GM03348 (cell line): ENCODE results near the gene BBS9.

Source experiments
- DNase-seq: peaks from one replicate; pipeline ENCODE4 v3.0.0; 2012; ENCODE audit warnings: low spot score

BBS9 gene

DNA sequence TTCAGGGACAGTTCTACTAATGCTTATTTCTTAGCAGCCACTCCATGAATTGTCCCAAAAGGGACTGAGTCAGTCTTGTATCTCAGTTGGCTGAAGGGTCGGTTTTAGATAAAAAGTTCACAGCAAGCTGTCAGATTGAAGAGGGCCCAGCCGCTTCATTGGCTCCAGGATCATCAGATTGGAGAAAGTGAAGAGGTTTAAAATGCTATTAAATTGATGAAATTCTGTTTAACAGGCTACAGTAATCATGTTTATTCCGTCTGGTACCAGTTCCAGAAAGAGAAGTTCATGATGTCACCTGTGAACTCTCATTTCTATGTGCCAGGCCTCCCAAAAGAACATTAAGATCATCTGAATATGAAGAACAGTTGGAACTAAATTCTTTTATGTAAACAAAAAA, 481.6 kb downstream of the BBS9 start:
- DNase-seq, result no peak

DNA sequence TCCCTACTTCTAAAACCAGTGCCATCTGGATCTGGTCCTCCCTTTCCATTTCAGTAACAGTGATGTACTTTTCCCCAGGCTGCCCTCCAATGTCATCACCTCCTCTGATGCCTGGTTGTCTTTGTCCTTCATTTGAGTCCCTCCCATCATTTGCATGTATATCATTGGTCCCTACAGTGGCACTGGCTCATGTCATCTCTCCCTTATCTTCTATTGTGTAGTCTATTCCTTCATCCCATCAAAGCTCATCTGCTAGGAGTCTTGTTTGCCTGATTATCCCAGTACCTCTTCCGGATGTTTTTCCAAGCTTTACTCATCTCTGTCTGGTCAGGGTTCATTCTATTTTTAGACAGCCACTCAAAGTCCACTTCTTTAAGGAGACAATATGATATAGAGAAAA, 483.1 kb downstream of the BBS9 start:
- DNase-seq, result no peak

DNA sequence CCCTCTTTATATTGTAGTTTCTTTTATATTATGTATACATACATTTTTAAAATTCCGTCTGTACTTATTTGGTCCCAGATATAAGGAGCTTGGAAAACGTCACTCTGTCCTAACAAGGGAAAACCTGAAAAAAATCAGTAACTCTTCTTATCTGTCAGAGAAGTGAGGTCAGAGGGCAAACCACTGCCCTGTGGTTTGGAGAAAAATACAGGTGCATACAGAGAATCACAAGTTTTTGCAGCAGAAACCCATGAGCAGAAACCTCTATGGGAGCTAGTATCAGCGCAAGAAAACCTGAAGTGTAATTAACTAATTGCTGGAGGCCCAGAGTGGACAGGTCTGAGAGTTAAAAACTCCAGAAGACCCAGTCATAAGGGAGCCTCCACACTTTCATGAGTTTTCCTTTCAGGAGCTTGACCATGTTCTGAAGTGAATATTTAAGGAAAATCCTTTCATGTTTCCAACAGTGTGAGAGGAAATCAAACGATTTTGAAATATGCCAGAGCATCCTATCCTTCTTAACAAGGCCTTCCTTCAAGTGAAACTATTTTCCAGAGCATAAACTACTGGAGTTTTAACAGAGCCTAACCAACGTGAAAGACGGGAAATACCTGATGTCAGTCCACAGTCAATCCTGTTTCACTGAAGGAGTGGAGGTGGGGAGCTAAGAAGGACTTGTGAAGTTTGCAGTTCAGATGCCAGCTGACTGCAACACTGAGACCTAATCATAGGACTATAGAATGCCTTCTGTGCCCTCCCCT, 485.2 kb downstream of the BBS9 start:
- DNase-seq, result no peak

DNA sequence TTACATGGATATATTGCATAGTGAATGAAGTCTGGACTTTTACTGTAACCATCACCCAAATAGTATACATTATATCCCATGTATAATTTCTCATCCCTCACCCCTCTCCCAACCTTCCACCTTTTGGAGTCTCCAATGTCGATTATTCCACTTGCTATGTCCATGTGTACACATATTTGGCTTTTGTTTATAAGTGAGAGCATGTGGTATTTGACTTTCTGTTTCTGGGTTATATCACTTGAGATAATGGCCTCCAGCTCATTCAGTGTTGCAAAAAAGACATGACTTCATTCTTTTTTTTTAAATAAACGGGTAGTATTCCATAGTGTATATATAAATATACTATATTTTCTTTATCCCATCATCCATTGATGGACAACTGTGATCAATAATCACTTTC, 487.4 kb downstream of the BBS9 start:
- no peak for DNase-seq

DNA sequence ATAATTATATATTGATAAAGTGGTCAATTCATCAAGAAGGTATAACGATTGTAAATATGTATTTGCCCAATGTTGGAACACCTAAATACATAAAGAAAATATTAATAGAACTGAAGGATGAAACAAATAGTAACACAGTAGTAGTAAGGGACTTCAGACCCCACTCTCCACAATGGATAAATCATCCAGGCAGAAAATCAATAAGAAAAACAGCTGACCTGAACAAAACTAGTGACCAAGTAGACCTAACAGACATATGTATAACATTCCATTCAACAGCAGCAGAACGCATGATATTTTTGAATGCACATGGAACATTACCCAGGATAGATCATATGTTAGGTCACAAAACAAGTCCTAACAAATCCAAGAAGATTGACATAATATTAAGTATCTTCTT, 489.9 kb downstream of the BBS9 start:
- no peak for DNase-seq

DNA sequence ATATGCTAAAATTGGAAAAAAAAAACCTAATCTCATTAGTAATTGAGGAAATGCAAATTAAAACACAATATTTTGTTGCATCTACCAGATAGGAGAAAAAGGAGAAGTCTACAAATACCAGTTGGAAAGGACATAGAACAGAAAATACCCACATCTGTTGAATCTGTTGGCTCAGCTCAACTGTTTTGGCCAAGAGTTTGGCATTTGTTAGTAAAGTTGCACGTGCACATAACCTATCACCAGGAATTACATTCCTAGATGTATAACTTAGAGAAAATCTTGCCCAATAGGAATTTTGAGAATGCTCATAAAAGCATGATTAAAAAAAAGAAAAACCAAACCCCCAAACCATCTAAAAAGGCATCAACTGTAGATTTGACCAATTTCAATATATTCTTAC, 493.9 kb downstream of the BBS9 start:
- DNase-seq, result no peak

DNA sequence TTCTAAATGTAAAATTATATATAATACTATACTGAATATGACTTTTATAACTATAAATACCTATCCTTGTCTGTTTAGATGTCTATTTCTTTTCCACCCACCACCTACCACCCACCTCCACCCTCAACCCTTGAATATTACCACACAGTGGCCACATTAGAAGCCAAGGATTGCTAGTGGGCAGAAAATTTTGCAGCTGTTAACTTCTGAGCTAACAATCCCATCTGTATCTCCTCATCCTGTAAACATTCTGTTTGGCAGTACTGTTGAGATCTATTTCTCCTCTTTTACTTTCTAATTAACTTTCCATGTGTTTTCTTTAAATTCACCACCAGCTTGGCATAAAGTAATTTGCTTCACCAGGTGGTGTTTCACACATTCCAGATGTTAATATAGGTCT, 494.9 kb downstream of the BBS9 start:
- DNase-seq, result no peak

DNA sequence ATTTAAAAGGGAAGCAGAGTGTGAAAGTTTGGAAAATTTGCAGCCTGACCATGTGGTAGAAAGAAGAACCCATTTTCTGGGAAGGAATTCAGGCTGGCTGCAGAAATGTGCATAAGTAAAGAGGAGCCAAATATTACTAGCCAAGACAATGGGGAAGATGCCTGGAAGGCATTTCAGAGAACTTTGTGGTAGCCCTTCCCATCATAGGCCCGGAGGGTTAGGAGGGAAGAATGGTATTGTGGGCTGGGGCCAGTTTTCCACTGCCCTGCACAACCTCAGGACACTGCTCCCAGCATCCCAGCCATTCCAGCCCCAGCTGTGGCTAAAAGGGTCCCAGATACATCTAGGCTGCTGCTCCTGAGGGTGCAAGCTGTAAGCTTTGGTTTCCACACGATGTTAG, 497.5 kb downstream of the BBS9 start:
- DNase-seq, result no peak

DNA sequence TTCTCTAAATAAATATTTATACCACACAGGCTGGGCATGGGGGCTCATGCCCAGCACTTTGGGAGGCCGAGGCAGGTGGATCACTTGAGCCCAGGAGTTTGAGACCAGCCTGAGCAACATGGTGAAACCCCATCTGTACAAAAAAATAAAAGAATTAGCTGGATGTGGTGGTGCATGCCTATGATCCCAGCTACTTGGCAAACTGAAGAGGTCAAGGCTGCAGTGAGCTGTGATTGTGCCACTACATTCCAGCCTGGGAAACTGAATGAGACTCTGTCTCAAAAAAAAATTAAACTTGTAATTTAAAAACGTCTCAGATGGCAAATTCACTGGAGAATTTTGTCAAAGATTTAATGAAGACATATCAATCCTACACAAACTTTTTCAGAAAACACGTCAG, 498.4 kb downstream of the BBS9 start:
- DNase-seq, result no peak

DNA sequence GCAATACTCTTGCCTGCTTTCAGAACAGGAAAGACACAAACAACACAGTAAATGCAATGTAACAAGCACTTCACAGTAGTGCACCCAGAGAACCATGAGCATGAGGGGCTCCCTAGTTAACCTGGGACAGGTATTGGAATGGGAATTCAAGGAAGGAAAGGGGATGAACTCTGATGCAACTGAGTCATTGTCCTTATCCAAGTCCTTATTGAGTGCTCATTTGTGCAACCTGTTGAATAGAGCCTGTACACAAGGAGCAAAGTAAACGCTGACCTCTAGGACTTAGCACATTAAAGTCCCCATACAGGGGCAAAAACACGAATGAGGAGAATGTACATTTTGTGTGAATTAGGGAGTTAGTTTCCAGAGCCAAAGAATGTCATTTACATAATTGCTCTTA, 499.5 kb downstream of the BBS9 start:
- no peak for DNase-seq

DNA sequence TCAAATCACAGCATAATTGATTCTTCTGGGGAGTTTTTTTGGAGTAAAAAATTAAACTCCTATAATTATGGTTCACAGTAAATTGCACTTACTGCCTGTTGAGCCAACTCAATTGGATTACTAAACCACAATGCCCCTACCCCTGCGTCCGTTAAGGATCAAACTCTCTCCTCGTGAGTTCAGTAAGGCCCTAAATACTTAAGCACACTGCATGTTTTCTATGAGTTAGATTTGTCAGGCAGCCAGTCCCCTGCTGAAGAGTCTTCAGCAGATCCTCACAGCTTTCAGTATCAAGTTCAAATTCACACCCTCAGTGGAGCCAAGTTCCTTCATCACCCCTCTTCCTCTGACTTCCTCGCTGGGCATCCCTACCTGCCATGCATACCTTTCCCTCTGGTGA, 501.0 kb downstream of the BBS9 start:
- no peak for DNase-seq

DNA sequence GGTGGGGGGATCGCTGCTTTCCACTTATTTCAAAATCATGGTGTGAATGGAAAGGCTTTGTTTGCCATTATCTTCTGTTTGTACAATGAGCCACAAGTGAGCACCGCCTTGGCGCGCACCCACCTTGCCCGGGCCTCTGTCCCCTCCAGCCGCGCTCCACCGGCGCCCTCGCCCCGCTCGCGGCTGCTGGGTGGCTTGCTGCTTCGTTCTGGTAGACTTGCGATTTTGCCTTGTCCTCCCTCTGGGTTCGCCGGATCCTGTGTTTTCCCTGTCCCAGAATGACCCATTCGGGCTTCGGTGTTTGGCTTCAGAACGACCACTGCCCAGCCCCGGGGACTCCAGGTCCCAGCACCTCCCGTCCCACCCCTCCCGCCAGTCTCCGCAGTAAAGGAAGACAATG, 503.0 kb downstream of the BBS9 start:
- no peak for DNase-seq

DNA sequence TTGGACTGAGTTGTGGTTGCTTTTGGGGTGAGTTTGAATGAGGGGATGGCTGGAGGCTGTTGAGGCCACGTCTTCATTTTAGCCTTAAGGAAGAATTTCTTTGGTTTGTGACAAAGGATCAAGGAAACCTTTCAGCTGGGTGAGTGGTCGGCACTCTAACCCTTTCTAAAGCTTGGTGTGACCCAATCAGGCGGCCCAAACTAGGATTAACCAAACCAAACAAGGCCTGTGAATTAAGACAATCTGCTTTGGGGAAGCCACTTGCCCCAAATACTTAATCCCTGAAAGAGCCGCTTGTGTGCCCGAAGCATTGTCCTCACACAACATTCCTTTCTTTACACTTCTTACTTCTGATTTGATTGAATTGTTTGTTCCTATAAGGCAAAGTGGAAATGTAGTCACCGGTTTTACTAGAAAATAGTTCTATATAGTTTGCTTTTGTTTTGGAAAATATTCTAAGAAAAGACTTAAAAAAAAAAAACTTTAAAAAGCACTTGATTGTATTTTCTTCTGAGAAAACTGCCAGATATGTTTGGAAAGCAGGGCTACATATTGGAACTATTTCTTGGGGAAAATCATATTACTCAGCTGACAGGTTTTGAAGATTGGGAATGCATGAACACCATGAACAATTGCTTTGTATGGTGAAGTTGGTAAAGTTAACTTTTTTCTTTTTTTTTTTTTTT, 503.6 kb downstream of the BBS9 start:
- DNase-seq, result no peak

DNA sequence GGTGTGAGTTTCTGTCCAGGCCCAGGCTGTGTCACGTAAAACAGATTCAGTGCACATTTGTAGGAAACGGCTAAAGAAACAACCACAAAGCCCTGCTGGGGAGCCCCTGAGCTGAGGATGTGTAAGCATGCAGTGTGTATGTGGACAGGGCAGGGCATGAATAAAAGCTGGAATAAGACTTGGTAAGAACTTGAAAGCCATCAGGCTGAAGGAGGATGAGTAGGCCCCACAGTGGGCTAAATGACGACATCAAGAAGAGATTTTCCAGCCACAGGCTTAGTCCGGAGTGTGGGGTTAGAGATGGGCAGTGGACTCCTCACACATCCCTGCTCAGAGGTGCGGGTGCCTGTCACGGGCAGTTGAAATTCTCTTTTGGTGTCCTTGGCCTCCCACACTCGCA, 505.2 kb downstream of the BBS9 start:
- no peak for DNase-seq

DNA sequence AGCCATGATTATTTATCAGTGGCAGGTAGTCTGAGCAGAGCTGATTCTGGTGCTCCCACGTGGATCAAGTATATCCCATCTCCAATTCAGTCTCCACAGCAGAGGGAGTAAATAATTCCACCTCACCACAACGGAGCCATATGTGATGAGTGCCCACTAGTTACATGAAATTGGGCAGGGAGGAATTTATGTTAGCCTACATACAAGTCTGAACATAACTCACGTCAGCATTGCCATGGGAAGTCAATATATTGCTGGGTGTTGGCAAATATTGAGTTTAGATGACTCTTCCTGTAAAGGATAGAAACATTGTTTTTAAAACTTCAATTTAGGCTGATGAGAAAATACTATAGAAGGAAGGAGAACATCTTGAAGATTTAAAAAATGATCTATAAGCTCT, 507.0 kb downstream of the BBS9 start:
- no peak for DNase-seq

DNA sequence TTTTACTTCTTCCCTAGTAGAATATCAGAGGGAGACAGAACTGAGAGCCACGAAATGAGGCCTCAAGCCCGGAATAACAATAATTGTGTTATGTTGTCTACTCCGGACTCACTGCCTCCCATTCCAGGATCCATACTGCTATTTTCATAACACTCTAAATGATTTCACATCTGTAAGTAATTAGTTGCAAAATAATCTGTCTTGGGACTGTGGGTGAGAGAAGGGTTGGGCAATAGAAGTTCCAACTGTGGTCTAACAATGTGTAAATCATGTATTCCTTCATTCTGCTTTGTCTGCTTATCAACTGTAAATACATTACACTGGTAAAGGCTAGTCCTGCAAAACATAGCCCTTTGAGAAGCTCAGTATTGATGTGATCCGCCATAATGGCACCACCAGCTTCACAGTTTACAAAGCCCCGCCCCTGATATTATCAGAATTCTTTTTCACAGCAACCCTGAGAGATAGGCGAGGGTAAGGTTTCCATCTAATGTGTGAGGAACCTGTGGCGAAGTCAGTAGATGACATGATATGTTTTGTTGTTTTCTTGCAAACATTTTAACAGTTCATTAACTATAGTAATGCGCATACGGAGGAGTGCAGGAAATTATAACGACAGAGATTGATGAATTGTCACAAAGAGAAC, 510.3 kb downstream of the BBS9 start:
- DNase-seq, result peak; percentile 68

DNA sequence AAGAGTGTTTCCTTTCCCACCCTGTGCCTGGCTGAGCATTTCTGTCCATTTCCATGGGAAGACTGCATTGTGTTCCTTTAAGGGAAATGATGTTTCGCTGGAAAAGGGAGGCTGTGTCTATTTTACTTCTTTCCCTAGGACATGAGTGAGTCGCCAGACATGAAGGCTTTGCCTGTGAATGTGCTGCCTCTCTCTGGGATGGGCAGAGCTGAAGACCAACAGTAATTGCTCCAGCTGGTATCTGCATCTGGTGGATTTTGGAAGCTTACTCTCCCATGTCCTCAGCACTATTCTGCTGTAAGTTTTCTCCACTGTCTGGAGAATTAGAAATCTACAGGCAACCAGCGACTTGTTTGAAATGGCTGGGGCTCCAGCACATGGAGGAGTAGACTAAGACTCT, 511.4 kb downstream of the BBS9 start:
- DNase-seq, result no peak

DNA sequence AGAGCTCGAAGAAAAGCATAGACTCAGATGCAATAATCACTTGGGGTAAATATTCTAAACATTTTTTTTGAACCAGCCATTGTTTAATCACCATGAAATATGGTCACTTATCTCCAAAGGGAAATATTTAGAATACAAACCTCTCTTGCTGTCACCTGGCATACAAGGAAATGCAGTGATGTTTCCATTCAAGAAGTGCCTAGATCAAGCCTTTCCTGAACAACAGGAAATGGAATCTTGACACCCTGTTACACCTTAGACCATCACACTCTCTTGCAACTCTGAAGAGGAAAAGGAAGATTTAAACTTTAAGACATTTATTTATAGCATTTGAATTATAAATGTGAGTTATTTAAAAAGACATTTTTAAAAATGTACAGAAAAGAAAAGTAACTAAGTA, 512.9 kb downstream of the BBS9 start:
- DNase-seq, result no peak

DNA sequence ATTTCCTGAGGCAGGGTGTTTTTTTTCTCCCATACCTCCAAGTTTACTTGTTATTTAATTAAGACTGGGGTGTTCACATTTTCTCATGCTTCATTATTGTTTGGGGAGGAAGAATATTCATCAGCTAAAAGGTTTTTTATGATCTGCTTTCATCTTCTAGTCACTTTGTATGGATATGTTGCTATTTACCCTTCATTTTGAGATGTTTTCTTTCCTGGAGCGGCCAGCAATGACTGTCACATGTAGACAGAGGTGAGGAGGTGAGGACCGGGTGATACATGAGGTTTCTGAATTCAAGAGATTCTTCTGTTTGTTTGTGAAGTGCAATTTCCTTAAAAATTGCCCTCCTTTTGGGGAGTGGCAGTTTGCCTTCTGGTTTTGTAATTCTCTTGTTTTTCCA, 514.2 kb downstream of the BBS9 start:
- DNase-seq, result no peak

DNA sequence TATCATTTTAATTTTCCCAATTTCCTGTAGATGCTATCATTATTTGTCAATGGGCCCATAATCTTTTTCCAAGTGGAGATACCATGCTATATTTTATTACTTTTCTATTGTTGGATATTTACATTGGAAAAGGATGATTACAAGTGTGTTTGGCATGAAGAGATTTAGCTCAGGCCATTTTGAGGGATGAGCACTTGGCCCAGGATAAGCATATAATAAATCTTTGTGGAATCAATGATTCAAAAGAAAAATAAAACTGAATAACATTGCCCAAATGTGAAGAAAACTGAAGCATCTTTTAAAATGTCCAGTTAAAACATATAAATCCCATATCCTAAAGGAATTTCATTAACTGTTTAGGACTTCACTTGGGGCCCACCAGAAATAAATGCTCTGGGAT, 515.1 kb downstream of the BBS9 start:
- no peak for DNase-seq

DNA sequence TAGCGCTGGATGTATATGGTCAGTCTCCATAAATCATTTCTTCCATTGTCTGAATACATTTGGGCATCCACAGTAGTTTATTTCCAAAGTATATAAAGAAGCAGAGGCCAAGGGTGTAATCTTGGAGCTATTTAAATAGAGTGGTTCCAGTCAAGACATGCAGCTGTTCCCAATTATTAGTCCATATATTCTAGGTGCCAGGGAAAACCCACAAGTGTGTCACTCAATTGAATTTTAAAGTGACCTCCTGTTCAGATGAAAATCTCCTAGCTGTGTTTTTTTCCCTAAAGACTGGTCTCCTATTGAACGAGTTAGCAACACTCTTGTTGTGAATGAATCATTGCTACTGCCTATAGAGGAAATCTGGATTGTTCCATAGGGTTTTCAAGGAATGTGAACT, 515.7 kb downstream of the BBS9 start:
- peak; percentile 21 for DNase-seq

DNA sequence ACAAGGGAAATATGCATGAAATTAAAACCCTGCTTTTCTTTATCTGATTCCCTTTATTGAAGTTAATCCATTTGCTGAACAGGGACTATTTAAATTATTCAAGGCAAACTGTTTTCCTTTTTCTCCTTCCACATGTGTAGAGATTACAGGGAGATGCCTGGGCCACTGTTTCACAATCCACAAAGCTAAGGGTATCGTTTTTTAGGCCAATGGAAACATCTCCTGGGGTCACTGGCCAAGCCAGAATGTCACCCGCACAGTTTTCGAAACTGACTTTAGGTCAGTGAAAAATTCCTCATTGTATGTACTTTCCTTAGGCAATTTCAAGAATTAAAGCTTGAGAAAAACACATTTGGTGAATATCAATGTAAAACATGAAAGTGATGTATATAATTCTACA, 516.8 kb downstream of the BBS9 start:
- DNase-seq, result no peak

DNA sequence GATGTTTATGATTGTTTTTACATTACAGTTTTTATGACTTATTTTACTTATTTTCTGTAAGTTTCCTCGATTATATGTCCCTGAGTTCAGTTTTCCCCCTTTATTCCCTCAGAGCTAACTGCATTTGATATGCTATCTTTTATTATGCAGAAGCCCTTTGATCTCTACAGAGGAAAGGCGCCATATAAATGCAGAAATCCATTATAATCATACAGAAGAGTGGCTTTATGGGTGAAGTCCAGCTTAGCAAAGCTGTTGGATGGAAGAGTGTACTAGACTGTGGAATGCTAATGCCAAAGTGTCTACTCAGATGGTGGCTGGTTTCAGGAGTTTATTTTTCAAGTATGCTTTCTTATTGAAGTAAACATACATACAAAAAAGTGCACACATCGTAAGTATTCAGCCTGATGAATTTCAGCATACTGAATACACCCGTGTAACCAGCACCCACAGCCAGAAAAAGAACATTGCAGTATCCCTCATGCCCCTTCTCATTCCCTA, 517.6 kb downstream of the BBS9 start:
- no peak for DNase-seq
